Gastroesophageal sphincter (tissue), 4 donors: Measurements from ENCODE around the gene UXS1. TPM values are rescaled to one million over a fixed set of nuclear protein-coding genes. Genes with fewer than 3 reads are reported as not detected.

Source experiments
- ATAC-seq: fragments of 150-250 bp; one replicate; pipeline ENCODE4 v1.9.1; 2016; ENCODE audit warnings: mild to moderate bottlenecking, moderate library complexity
- H3K27ac ChIP-seq, 4 donors: fragments of 200-600 bp; sonication (generic) in 3 of 4; 1 replicate in 3 of 4; 2 replicates in 1 of 4; pipeline ENCODE4 v1.5.1; 2016 to 2019
- H3K27me3 ChIP-seq: fragments of 200-600 bp; sonication (generic); one replicate; pipeline ENCODE4 v1.5.1; 2019
- H3K36me3 ChIP-seq, 2 donors: fragments of 200-600 bp; sonication (generic); one replicate each; pipeline ENCODE4 v1.5.1; 2019; ENCODE audit warnings: control low read depth in 1 of 2
- H3K4me1 ChIP-seq, 3 donors: fragments of 200-600 bp; sonication (generic); 1 replicate in 2 of 3; 2 replicates in 1 of 3; pipeline ENCODE4 v1.5.1; 2016 to 2019; ENCODE audit warnings: control low read depth in 2 of 3
- H3K4me3 ChIP-seq, 2 donors: fragments of 200-600 bp; sonication (generic); one replicate each; pipeline ENCODE4 v1.5.1; 2019; ENCODE audit warnings: mild to moderate bottlenecking in 1 of 2, moderate library complexity in 1 of 2
- H3K9me3 ChIP-seq, 3 donors: fragments of 200-600 bp; sonication (generic); one replicate each; pipeline ENCODE4 v1.5.1; 2017 to 2019; ENCODE audit warnings: control low read depth in 2 of 3
- EP300 ChIP-seq: sonication (generic); formaldehyde crosslinking; IDR thresholded peaks from one replicate; pipeline ENCODE4 v1.6.1; 2017; ENCODE audit warnings: antibody characterized with exemption, mild to moderate bottlenecking
- POLR2A ChIP-seq, 2 donors: fragments of 450-650 bp; IDR thresholded peaks; one replicate each; pipeline ENCODE4 v1.6.1; 2017; ENCODE audit warnings: antibody characterized with exemption in 2 of 2, mild to moderate bottlenecking in 2 of 2, moderate library complexity in 1 of 2
- POLR2AphosphoS5 ChIP-seq: sonication (generic); formaldehyde crosslinking; IDR thresholded peaks from one replicate; pipeline ENCODE4 v1.6.1; 2017; ENCODE audit warnings: antibody characterized with exemption
- WGBS, 2 donors: methylation state at CpG; one replicate each; pipeline ENCODE4 v1.1.5; 2018; ENCODE audit warnings: low coverage in 1 of 2; 5-methylcytosine and 5-hydroxymethylcytosine counted together
- total RNA-seq, 4 donors: library from RNA; depleted of rRNA; stranded (reverse); fragments of >200 nt; gene quantifications; one replicate each; pipeline ENCODE4 v1.1.0, GENCODE V29; 2016
- TF ChIP-seq, protein P1 (sequence below), 4 experiments: fragments of 200-600 bp in 2 of 4; fragments of 450-650 bp in 2 of 4; sonication (generic) in 1 of 4; IDR thresholded peaks; one replicate each; pipeline ENCODE4 v1.5.1; 2017 to 2019; ENCODE audit warnings: antibody characterized with exemption in 4 of 4, mild to moderate bottlenecking in 2 of 4, moderate library complexity in 2 of 4

UXS1 gene
- total RNA-seq, 4 donors from 2014 or later = 34.7 to 58.9 (median 52.1) TPM

DNA sequence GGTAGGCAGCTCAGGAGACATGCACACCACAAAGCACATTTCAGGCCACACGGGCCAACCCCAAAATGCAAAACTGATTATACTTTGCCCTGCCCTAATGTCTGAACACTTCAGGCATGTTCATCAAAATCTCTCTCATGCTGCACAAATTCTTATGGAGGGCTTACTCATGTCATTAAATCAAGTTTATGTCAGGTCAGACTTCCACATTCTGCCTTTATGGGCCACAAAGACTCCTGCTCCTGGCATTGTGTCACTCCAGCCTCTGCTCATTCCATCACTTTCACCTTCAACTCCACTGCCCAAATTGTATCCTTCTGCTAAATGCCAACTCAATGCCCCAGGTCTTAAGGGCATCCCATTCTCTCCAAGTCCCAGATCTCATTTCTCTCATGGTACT lies 9.2 kb downstream of the UXS1 start:
- Histone ChIP-seq H3K36me3 (no peaks in the 10 kb centered on the region), H3K4me1 (peaks cover 0 to 20% (median 4%) of the 10 kb centered on the region in 3 donors), H3K4me3 (no peak overlapping the region), H3K27me3 (no peaks in the 10 kb centered on the region), H3K27ac (no peak overlapping the region), H3K9me3 (no peaks in the 10 kb centered on the region)
- TF ChIP-seq POLR2A (IDR thresholded peaks at IDR 0.05) (no peak), EP300 (no peak), POLR2AphosphoS5 (no peak)
- TF ChIP-seq, protein P1, sequence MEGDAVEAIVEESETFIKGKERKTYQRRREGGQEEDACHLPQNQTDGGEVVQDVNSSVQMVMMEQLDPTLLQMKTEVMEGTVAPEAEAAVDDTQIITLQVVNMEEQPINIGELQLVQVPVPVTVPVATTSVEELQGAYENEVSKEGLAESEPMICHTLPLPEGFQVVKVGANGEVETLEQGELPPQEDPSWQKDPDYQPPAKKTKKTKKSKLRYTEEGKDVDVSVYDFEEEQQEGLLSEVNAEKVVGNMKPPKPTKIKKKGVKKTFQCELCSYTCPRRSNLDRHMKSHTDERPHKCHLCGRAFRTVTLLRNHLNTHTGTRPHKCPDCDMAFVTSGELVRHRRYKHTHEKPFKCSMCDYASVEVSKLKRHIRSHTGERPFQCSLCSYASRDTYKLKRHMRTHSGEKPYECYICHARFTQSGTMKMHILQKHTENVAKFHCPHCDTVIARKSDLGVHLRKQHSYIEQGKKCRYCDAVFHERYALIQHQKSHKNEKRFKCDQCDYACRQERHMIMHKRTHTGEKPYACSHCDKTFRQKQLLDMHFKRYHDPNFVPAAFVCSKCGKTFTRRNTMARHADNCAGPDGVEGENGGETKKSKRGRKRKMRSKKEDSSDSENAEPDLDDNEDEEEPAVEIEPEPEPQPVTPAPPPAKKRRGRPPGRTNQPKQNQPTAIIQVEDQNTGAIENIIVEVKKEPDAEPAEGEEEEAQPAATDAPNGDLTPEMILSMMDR (IDR thresholded peaks at IDR 0.05) = no peak
- no peak for ATAC-seq
- 83 to 91% methylated on average over 1 of the region's 1 CpG for WGBS, 2 donors

DNA sequence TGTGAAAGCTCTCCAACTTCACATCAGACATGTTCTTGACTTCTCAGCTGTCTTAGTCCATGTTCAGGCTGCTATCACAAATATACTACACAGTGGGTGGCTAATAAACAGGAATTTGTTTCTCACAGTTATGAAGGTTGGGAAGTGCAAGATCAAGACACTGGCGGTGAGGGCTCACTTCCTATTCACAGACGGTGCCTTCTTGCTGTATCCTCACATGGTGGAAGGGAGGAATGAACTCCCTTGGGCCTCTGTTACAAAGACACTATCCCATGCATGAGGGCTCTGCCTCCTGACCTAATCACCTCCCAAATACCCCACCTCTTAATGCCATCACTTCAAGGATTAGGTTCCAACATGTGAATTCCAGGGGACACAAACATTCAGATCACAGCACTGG lies 9.7 kb downstream of the UXS1 start:
- no peak for ATAC-seq
- H3K36me3 ChIP-seq = no peaks in the 10 kb centered on the region
- TF ChIP-seq, protein P1 (IDR thresholded peaks at IDR 0.05) = no peak
- TF ChIP-seq POLR2AphosphoS5 (no peak), EP300 (no peak), POLR2A (IDR thresholded peaks at IDR 0.05) (no peak)

DNA sequence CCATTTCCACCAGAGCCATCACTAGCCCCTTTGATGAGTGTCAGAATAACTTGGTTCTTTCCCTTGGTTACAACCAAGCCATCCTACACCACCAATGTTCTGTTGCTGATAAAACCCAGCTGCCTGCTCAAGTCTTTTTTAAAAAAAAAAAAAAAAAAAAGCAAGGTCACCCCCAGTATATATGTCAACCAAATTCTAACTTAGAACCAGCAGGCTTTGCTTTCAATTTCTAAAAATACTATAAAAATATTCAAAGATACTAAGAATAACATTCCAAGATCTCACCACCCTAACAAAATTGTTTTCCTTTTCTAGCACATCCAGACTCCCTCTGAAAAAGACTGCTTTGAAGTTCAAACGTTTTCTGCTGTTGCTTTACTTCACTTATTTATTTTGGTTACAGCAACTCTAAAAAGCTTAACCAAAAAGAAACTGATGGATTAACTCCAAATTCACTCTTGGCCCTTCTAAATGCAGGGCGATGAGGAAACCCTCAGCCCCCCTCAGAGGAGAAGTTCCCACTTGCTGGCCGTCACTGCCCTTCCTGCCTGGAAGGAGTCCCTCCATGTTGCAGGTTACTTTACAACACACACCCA lies 10.9 kb downstream of the UXS1 start:
- TF ChIP-seq, protein P1 (IDR thresholded peaks at IDR 0.05) = no peak
- TF ChIP-seq POLR2A (IDR thresholded peaks at IDR 0.05) (no peak), POLR2AphosphoS5 (no peak), EP300 (no peak)
- H3K27me3 ChIP-seq = no peaks in the 10 kb centered on the region
- ATAC-seq = no peak
- WGBS, 2 donors = 3 to 8% methylated on average over 3 of the region's 3 CpGs
- H3K36me3 ChIP-seq = no peaks in the 10 kb centered on the region
- peaks cover 0 to 17% (median 4%) of the 10 kb centered on the region in 3 donors for H3K4me1 ChIP-seq
- H3K4me3 ChIP-seq = peak overlapping the region in 1 of 2 donors; percentile 27
- H3K9me3 ChIP-seq = no peaks in the 10 kb centered on the region
- H3K27ac ChIP-seq = peak overlapping the region; percentile 29 to 73 (median 52)

More for the DNA sequence above, 9.7 kb downstream of the UXS1 start:
- Histone ChIP-seq H3K4me3 (no peak overlapping the region), H3K27me3 (no peaks in the 10 kb centered on the region), H3K27ac (no peak overlapping the region), H3K4me1 (peaks cover 0 to 17% (median 4%) of the 10 kb centered on the region in 3 donors), H3K9me3 (no peaks in the 10 kb centered on the region)
- 72% methylated on average over 2 of the region's 2 CpGs; no CpG with 5 or more reads in 1 of the 2 donors for WGBS, 2 donors

DNA sequence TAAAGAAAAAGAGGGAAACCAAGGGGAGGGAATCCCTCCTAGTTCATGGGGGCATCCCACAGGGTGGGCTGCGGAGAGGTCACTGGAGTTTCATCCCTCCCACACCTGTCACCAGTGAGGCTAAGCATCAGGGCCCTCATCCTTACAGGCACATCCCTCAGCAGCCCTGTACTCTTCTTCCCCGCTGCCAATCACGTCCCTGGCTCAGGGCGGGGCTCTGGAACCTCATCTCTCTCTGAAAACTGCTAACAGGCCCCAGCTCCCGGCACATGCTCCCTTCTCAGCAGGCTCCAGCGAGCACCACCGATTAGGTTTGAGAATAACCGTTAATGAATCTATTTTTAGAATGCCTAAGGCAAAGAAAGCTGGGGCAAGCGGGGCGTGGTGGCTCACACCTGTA lies 13.0 kb downstream of the UXS1 start:
- Histone ChIP-seq H3K27ac (no peak overlapping the region), H3K9me3 (no peaks in the 10 kb centered on the region), H3K36me3 (no peaks in the 10 kb centered on the region), H3K27me3 (no peaks in the 10 kb centered on the region), H3K4me1 (peaks cover 0 to 23% (median 4%) of the 10 kb centered on the region in 3 donors), H3K4me3 (no peak overlapping the region)
- no peak for TF ChIP-seq EP300
- TF ChIP-seq, protein P1 (IDR thresholded peaks at IDR 0.05) = no peak
- TF ChIP-seq POLR2AphosphoS5 = no peak
- TF ChIP-seq POLR2A (IDR thresholded peaks at IDR 0.05) = no peak
- ATAC-seq = no peak
- 81 to 82% methylated on average over 6 to 7 of the region's 10 CpGs for WGBS, 2 donors

DNA sequence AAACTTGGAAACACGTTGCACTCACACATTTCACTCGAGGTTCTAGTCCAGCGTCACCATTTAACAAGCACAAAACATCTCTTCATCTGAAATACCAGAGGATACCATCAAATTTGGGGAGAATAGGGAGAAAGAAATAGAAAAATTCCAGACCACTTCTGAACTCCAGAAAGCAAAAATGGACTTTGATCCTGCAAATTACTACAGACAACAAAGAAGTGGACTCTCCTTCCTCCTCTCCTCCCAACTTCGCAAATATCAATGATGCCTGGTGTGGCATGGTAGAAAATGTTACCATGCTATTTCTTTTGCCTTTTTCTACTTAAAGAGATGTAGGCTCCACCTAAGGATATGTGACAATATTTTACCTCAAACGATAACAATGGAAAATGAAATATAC lies 13.5 kb downstream of the UXS1 start:
- ATAC-seq = no peak
- WGBS, 2 donors = 91 to 96% methylated on average over 5 of the region's 5 CpGs
- TF ChIP-seq POLR2A (IDR thresholded peaks at IDR 0.05) (no peak), EP300 (no peak), POLR2AphosphoS5 (no peak)
- TF ChIP-seq, protein P1 (IDR thresholded peaks at IDR 0.05) = no peak
- Histone ChIP-seq H3K27me3 (no peaks in the 10 kb centered on the region), H3K36me3 (no peaks in the 10 kb centered on the region), H3K27ac (no peak overlapping the region), H3K4me1 (peaks cover 0 to 28% (median 4%) of the 10 kb centered on the region in 3 donors), H3K4me3 (no peak overlapping the region), H3K9me3 (no peaks in the 10 kb centered on the region)
